Measurements from ENCODE around the gene BRPF1.
A peak's percentile ranks its signal among the peaks of the same experiment; 100 is the strongest.
"Not testable (repeated sequence)": the region's sequence is repeated elsewhere in the genome, so short reads cannot be mapped to it uniquely, and the experiment has no call there.

The BRPF1 gene

GRCh38 chr3:9769426-9770275, 38.1 kb downstream of the BRPF1 start, which contains the start of gene CAMK1:
CAMK1 (minus strand) TSS chr3:9769947; CDS start chr3:9767749, 2,198 bp downstream.
- peak; percentile 86 for DNase-seq

- DNase-seq = peak; percentile 51
Observed at GRCh38 chr3:9770276-9770812, 38.8 kb downstream of the BRPF1 start.

- DNase-seq = not testable (repeated sequence)
Observed at GRCh38 chr3:9771007-9771406, 39.5 kb downstream of the BRPF1 start.

GRCh38 chr3:9776896-9777693, 45.6 kb downstream of the BRPF1 start:
- no peak for DNase-seq

GRCh38 chr3:9777694-9778021, 46.1 kb downstream of the BRPF1 start:
- no peak for DNase-seq

GRCh38 chr3:9778143-9779074, 46.9 kb downstream of the BRPF1 start:
- DNase-seq = no peak

- DNase-seq = no peak
Observed at GRCh38 chr3:9779075-9779593, 47.6 kb downstream of the BRPF1 start.

- DNase-seq = no peak
Observed at GRCh38 chr3:9779721-9780457, 48.4 kb downstream of the BRPF1 start.

GRCh38 chr3:9780458-9780812, 48.9 kb downstream of the BRPF1 start:
- no peak for DNase-seq

- no peak for DNase-seq
Observed at GRCh38 chr3:9780910-9781309, 49.4 kb downstream of the BRPF1 start.

- no peak for DNase-seq
Observed at GRCh38 chr3:9781551-9781950, 50.0 kb downstream of the BRPF1 start.

GRCh38 chr3:9781978-9782603, 50.6 kb downstream of the BRPF1 start:
- no peak for DNase-seq

GRCh38 chr3:9782770-9783169, 51.2 kb downstream of the BRPF1 start:
- DNase-seq = no peak

GRCh38 chr3:9783954-9784353, 52.4 kb downstream of the BRPF1 start:
- no peak for DNase-seq

GRCh38 chr3:9784965-9785364, 53.4 kb downstream of the BRPF1 start:
- no peak for DNase-seq

- DNase-seq = no peak
Observed at GRCh38 chr3:9785602-9786001, 54.1 kb downstream of the BRPF1 start.

- no peak for DNase-seq
Observed at GRCh38 chr3:9786209-9786739, 54.7 kb downstream of the BRPF1 start.

- DNase-seq = no peak
Observed at GRCh38 chr3:9786825-9787669, 55.5 kb downstream of the BRPF1 start.

GRCh38 chr3:9787714-9788113, 56.2 kb downstream of the BRPF1 start:
- no peak for DNase-seq

- no peak for DNase-seq
Observed at GRCh38 chr3:9791127-9791526, 59.6 kb downstream of the BRPF1 start.
